Smooth muscle cell of the umbilical artery (primary cell): ENCODE measurements around the gene SH3BP1. TPM values are rescaled to one million over a fixed set of nuclear protein-coding genes. Genes with fewer than 3 reads are reported as not detected.

Experiments
- total RNA-seq: library from RNA; depleted of rRNA; stranded (reverse); fragments of >200 nt; gene quantifications from 2 replicates; pipeline ENCODE4 v1.2.3, GENCODE V29; 2014

The SH3BP1 gene, protein sequence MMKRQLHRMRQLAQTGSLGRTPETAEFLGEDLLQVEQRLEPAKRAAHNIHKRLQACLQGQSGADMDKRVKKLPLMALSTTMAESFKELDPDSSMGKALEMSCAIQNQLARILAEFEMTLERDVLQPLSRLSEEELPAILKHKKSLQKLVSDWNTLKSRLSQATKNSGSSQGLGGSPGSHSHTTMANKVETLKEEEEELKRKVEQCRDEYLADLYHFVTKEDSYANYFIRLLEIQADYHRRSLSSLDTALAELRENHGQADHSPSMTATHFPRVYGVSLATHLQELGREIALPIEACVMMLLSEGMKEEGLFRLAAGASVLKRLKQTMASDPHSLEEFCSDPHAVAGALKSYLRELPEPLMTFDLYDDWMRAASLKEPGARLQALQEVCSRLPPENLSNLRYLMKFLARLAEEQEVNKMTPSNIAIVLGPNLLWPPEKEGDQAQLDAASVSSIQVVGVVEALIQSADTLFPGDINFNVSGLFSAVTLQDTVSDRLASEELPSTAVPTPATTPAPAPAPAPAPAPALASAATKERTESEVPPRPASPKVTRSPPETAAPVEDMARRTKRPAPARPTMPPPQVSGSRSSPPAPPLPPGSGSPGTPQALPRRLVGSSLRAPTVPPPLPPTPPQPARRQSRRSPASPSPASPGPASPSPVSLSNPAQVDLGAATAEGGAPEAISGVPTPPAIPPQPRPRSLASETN
- total RNA-seq: 46.5 and 47.5 TPM in 2 replicates

DNA sequence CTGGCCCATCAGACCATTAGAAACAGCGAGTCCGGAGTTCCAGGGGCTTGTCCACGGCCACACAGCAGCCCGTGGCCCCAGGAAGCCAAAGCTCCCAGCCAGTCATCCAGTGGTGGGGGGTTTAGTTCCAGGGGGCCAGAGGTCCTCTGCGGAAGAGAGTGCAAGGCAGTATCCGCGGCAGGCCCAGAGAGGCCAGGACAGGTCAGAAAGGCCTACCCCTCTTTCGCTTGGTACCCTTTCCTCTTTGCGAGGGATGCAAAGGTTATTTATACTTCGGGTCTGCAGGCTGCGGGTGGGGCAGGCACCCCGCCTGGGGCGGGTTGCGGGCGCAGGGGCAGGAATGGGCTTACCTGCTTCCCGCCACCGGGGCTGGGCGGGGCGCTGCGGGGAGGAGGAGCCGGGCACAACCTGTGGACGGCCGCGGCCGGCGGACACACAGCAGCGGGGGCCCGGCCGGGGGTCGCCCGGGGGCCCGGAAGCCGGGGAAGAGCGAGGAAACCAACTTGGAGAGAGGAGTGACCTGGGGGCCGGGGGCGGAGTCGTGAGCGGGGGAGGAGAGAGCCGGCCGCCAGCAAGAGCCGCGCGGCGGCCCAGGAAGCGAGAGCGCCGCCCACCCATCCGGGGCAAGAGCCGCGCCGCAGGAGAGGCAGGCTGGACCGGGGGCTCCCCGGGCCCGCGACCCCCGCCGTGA is at the start of gene SH3BP1:
Gene SH3BP1 (plus strand): TSS at position 600 of the 691 bp plus-strand sequence. CDS start 119 bp downstream, outside the sequence.

DNA sequence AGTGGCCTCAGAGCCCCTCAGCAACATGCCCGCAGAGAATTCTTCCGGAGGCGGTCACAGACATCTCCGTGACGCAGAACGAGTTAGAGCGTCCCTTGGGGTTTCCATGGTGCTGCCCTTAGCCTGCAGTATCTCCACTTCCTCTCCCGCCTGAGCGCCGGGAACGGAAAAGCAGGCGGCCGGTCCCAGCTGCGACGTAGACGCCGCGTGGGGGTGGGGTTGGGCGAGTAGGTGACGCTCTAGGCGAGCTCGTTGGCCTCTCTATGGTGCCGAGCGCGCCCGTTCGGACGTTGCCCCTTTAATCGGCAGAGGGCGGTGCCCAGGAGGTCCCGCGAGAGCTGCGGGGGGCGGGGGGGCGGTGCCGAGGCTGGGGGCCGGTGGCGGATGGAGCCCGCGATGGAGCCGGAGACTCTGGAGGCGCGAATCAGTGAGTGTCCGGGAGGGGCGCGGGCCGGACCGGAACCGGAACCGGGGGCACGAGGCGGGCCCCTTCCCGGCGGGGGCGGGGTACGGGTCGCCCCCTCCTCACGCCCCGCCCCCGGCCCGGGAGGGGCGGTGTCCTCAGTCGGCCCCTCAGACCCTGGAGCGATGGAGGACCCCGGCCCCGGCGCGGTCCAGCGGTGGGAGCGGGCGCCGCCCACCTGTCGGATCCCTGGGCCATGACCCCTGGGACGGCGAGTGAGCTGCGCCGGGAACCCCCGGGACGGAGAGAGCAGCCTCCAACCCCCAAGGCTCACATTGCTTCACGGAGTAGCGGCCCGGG is 30.8 kb upstream of the SH3BP1 start, which contains the start of gene GGA1:
Gene GGA1 (plus strand): TSS at position 358 of the 763 bp plus-strand sequence. CDS start 27 bp downstream, at position 385.

DNA sequence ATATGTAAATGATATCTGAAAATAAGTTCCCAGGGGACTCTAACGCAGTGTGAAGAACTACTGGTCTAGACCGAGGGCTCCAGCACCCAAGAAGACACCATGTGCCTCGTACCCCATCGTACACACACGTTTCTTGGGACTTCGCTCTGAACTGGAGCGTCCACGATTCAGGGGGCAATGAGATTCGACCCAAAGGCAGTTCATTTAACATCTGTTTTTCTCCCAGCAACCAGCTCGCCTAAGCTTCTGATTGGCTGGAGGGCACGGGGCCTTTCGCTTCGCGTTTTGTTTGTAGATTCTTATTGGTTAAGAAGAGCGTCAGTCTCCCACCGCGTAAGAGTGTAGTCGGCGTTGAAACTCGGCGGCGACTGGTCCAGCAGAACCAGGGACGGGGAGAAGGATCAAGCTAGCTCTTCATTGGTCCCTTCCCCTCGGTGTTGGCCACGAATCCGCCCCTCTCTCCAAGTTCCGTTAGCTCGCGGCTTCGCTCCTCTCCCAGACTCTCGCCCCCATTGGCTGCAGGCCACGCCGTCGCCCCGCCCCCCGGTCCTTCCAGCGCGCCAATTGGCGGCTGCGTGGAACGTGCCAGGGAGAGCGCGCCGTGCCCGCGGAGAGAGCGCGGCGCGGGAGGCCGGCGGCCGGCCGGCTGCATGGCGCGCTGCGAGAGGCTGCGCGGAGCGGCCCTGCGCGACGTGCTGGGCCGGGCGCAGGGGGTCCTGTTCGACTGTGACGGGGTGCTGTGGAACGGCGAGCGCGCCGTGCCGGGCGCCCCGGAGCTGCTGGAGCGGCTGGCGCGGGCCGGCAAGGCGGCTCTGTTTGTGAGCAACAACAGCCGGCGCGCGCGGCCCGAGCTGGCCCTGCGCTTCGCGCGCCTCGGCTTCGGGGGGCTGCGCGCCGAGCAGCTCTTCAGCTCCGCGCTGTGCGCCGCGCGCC is 18.9 kb downstream of the SH3BP1 start, which contains the start of gene PDXP:
Gene PDXP (plus strand): TSS at position 591 of the 933 bp plus-strand sequence. CDS start 60 bp downstream, at position 651.

DNA sequence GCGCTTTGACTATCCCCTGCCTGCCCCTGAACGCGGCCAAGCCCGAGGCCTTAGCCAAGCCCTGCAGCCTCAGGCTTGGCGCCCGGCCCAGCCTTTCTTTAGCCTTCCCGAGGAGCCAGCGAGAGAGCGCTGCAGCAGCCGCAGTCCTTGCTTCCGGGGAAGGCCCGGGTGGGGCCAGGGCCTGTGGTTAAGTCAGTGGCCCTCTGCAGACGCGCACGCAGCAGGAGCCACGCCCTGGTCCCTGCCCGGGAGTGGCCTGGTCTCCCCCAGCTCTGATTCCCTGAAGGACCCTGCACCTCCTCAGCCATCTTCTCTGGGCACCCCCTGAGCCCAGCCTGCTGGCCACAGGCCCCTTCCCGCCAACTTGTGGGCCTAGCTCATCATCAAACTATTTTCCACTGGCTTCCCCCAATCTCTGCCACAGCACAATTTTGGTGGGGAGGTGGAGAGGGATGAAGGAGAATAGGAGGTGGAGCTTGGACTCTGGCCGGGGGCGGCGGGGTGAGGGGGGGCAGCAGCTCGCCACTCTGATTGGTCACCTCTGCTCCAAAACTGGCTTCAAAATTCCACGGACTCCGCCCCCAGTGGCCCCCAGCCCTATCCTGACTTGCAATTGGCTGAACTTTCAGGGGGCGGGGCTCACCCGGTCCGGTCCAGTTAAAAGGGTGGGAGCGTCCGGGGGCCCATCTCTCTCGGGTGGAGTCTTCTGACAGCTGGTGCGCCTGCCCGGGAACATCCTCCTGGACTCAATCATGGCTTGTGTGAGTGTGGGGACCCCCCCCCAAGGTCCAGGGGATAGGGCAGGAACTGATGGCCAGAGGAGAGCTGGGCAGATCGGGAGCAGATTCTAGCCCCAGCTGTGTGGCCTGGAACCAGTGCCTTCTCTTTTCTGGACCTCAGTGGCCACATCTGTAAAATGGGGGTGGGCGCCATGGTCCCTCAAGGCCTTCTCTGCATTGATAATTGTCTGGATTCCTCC is 35.8 kb downstream of the SH3BP1 start, which contains the start of gene LGALS1:
Gene LGALS1 (plus strand): TSS at position 686 of the 979 bp plus-strand sequence. CDS start 67 bp downstream, at position 753.

DNA sequence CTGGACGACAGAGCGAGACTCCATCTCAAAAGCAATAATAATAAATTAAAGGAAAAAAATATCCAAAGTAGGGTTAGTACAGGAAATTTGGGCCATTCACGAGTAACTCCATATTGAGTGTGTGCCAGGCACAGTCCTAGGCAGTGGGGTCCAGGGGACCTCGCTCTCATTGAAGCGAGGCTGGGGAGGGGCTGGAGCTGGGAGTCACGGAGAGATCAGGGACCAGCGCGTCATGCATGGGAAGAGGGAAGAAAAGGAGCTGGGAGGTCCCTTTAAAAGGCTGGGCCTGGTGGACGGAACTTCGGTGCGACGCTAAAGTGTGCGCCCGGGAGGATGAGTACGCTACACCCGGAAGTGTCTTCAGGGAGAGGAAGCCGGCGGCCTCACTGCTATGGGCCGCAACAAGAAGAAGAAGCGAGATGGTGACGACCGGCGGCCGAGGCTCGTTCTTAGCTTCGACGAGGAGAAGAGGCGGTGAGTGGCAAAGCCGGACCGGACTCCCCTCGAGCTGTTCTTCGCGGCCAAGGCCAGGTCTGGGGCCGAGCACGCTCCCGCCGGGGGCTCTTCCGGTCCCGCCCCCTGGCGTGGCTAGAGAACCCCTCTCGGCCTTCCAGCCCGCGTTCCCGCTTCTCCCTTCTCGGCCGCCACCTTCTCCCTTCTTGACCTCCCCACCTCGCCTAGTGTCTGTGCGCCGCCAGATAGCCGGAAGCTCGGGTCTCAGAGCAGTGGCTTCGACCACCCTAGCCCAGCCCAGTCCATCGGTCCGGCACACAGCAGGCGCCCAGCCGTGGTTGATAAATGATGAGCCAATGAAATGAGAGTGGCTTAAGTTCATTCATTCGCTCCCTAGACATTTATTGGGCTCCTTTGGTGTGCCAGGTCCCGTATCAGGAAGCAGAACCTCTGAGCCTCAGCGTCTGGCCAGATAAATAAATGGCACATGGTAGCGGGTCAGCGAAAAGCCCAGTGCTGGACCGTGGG is 46.8 kb downstream of the SH3BP1 start, which contains the start of gene NOL12:
Gene NOL12 (plus strand): TSS at position 342 of the 981 bp plus-strand sequence. CDS start 50 bp downstream, at position 392.

DNA sequence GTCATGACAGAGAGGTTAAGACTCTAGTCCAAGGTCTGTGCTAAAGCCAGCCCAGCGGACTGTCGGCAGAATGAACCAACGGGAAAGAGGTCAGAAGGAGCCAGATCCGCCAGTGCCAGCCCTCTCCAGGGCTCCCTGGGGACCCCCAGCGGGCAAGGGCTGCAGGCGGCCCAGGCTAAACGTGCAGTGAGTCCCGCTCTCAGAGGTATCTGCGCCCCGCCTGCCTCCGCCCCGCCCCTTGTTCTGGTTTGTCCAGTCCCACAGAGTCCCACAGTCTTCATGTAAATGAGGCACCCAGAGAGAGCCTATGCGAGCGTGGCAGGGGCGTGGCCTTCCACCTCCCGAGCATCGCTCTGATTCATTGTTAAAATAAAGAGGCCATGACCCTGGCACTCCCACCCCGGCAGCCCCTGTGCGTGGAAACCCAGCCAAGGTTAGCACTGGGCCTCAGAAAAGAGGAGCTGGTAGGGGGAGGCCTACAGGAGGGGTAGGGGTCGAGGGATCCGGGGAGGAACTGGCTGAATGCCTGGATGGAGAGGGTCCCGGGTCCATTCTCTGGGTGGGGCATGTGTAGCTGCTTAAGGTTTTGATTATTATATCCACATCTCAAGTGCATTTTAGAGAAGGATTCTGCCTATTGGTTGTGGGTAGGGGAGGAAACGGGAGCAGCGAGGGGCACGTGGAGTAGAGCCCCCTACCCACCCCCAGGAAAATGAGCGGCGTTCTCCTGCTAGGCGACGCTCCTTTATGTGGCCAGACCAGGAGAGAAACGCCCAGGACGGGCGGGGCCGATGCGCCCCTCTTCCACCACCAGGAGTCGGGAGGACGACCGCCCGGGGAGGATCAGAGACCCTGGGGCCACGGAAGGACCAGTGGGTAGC is 57.4 kb downstream of the SH3BP1 start, which contains the start of gene TRIOBP:
Gene TRIOBP (plus strand): TSS at position 392 of the 881 bp plus-strand sequence. CDS start 4,318 bp downstream, outside the sequence.

Other genes starting within 250 kb of the SH3BP1 start
- 0.59 and 0.74 TPM in 2 replicates for gene ELFN2, start 212.2 kb upstream of the SH3BP1 start, total RNA-seq
- 0.28 and 0.59 TPM in 2 replicates for gene MFNG, start 153.3 kb upstream of the SH3BP1 start, total RNA-seq
- gene CARD10, start 120.3 kb upstream of the SH3BP1 start, total RNA-seq: 2.1 and 7.5 TPM in 2 replicates
- 18.1 and 29.2 TPM in 2 replicates for gene CDC42EP1, start 79.2 kb upstream of the SH3BP1 start, total RNA-seq
- gene LGALS2, start 59.6 kb upstream of the SH3BP1 start, total RNA-seq: not detected in 2 replicates
- 41.9 and 70.4 TPM in 2 replicates for gene GGA1, start 30.8 kb upstream of the SH3BP1 start, total RNA-seq
- gene PDXP, start 19.1 kb downstream of the SH3BP1 start, total RNA-seq: 13.7 and 15.0 TPM in 2 replicates
- gene LGALS1, start 36.0 kb downstream of the SH3BP1 start, total RNA-seq: 2,277 and 6,043 TPM in 2 replicates
- 10.7 and 18.0 TPM in 2 replicates for gene NOL12, start 46.7 kb downstream of the SH3BP1 start, total RNA-seq
- gene TRIOBP, start 57.4 kb downstream of the SH3BP1 start, total RNA-seq: 160 and 222 TPM in 2 replicates
- gene GCAT, start 168.3 kb downstream of the SH3BP1 start, total RNA-seq: 29.5 and 48.7 TPM in 2 replicates
- not detected in 2 replicates for gene GALR3, start 183.7 kb downstream of the SH3BP1 start, total RNA-seq
- gene ANKRD54, start 204.7 kb downstream of the SH3BP1 start, total RNA-seq: 24.8 and 25.2 TPM in 2 replicates
- 295 and 311 TPM in 2 replicates for gene EIF3L, start 209.8 kb downstream of the SH3BP1 start, total RNA-seq